Raji (cell line): ENCODE data around the gene CLN6.
A peak's percentile ranks its signal among the peaks of the same experiment; 100 is the strongest.

Experiments
- POLR2A ChIP-seq: IDR thresholded peaks from 2 replicates; pipeline ENCODE4 v1.6.1; 2011; ENCODE audit warnings: low read depth, low read length, control low read depth; ENCODE audit not compliant: insufficient read depth

Gene CLN6

DNA sequence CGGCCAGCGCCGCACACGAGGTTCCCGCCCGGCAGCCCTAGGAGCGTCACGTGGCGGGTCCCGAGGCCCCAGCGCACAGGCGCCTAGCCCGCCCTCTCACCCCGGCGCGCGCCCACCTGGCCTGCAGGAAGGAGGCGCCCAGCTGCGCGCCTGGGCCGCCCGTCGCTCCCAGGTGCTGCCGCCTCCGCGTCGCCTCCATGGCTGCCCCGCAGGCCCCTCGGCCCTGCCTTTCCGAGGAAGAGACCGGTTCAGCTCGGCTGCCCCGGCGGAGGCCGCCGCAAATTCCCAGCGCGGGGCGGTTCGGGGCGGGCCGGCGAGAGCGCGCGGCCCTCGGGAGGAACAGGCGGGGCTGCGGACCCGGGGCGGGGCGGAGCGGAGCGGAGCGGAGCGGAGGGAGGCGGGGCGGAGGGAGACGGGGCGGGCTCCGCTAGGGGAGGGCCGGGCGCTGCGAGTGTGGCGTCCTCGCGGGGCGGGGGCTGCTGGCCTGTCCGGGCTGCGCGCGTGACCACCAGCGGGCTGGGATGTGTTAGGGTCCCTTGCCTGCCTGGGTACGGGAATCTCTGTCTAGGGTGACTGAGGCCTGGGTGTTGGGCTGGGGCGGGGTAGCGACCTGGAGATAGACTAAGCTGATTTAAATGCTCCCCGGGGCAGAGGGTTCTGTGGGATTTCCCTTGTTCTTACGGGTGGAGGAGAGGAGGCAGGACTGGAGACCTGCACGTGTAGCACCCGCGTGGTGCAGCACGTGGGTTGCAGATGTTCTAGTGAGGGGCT is at the start of gene CLN6:
Gene CLN6, minus strand, starts transcription at position 343 of the 771 bp plus-strand sequence. Its CDS starts 144 bp downstream, at position 199.
- TF ChIP-seq POLR2A: peak; percentile 61

DNA sequence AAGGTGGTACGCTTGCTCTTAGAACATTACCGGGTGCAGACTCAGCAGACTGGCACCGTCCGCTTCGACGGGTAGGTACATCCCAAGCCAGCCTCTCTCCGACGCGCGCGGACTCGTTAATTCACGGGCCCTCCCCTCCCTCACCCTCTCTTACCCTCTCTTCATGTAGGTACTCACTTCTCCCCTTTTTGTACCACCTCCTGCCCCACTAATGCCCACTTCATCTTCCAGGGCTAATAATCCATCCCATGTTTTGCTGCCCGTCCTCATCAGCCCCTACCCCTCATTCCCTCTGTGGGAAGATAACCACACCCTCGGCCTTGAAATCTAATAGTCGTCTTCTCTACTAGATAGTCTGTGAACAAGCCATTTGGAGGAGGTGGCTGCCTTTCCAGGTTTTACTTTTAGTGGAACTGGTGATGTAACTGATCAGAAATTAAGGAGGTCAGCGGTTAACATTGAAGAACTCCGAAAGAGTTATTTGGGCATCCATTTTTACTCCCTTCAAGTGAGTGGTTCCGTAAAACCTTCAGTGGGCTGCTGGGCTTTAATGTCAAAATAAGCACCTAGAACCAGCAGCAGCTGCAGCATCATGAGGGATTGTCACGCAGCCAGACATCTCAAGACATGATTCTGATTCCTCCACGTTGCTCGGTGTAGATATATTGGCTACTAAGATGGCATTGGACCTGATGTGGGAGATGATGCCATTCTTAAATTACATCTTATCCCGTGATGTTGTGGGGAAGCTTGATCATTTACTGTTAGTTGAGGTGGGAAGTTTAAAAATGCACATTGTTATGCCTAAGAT is 49.3 kb upstream of the CLN6 start:
- no peak for TF ChIP-seq POLR2A

DNA sequence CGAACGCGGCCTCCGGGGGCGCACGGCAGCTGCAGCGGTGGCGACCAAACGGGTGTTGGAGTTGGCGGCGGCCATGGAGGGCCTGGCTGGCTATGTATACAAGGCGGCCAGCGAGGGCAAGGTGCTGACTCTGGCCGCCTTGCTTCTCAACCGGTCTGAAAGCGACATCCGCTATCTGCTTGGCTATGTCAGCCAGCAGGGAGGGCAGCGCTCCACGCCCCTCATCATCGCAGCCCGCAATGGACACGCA is 48.7 kb upstream of the CLN6 start:
- no peak; the same call in 1 of the 2 replicates for TF ChIP-seq POLR2A

DNA sequence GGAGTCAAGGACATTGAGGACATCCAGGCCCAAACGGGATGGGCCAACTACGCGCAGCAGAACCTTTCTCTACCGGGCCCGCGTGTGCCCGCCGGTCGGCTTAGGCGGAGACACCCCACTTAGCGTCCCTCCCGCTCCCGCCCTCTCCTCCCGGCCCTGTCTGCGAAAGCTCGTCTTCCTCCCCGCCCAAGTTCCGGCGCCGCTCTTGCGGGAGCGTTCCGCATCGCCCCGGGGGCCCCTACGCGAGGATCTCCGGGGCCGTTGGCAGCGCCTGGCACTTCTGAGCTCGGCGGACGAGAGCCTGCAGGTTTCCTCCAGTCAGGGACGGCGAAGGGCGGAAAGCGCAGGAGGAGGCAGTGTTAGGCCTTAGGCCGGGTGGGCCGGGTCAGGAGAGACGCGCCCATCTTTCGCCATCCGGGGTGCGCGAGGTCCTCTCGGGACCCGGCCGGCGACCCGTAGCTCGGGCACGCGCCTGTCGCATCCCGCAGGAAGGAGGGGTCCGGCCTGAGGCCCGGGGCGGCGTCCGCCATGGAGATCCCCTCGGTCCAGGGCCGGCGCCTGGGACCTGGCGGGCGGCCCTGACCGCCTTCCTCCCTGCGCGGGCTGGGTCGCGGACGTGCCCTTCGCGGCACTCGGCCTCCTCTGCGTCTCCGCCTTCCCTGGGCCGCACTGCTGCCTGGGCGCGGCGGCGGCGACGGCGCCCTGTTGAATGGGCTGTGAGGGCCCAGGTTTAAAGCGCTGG is 48.2 kb upstream of the CLN6 start, which contains the start of gene FEM1B:
Gene FEM1B, plus strand, starts transcription at position 143 of the 742 bp plus-strand sequence. CDS start 673 bp downstream, outside the sequence.
- TF ChIP-seq POLR2A: peak; percentile 75

DNA sequence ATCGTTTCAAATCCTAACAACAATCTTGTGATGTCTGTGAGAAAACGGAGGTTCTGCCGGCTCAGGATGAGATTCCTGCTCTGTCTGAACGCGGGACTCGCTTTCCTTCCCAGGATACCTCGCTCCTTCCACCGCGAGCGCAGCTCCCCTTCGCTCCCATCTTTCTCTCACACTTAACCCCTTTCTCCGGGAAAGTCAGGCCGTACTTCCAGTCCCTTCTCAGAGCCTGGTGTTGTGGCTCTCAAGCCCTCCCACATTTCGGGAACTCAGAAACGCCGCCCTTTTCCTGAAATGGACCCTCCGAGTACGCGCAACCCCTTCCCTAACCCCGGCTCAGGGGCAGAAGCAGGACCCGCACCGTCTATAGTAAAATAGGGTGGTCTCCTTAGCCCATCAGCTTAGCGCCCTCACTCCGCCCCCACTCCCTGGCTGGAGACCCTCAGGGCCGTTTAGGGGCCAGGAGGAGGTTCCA is 47.6 kb upstream of the CLN6 start:
- TF ChIP-seq POLR2A: no peak

DNA sequence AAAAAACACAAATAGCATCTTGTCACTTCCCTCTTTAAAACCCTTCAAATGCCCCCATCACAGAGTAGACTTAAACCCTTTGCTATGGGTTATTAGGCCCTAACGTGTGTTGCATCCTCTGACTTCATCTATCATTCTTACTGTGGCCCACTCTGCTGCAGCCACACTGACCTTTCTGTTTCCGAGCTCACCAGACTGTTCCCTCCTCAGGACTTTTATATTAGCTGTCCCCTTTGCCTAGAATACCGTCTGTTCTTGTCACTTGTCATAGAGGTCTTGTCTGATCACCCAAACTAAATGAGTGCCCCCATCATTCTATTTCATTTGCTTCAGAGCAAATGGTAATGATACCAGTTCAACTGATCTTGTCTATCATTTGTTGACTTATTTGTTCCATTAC is 47.1 kb upstream of the CLN6 start:
- no peak for TF ChIP-seq POLR2A

DNA sequence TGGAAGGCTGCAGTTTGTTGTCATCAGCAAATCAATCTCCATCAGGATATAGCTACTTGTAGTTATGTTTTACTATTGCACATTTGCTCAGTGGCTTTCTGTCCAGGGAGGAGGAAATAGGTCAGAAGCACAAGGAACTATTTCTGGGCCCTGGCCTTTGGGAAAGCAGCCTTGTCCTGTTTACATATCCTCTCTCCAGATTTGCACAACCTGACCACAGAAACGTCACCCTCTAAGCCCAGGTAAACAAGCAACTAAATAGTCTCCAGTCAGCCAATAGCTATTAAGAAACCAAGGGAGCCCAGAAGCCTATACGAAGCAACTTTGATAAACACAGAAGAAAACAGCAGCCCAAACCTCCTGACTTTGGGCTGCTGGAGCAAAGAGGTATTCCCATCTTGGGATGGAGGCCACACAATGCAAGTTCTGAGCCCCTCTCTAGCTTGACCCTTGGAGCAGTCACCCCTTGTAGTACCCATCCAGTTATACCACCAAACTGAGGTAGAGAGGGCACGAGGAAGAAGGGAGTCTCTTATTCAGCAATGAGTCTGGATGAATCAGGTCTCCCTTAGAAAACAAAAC is 45.7 kb upstream of the CLN6 start:
- TF ChIP-seq POLR2A: no peak

DNA sequence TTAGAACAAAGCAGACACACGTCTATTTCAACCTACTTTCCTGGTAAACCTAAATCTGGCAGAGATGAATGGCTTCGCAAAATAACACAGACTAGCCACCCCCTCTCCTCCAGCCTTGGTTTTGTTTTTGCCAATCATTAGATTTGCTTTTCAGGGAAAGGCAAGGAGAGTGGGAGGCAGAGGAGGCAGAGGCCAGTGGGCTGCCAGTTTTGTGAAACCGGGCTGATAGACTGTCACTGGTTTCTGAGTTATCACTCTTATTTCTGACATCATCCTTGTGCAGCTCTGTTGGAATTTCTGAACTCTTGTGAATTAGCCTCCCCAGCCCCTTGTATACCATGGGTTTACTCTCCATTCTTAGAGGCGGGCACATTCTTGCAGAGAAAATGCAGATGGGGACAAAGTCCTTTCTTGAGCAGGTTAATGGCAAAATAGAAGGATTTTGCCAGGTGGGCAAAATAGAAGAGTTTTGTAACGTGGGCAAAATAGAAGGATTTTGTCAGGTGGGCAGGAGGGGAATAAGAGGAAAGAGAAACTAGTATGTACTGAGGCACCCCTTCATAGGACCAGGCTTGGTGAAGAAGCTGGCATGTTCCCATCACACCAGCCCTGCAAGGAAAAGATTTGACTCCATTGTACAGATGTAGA is 44.8 kb upstream of the CLN6 start:
- no peak for TF ChIP-seq POLR2A

DNA sequence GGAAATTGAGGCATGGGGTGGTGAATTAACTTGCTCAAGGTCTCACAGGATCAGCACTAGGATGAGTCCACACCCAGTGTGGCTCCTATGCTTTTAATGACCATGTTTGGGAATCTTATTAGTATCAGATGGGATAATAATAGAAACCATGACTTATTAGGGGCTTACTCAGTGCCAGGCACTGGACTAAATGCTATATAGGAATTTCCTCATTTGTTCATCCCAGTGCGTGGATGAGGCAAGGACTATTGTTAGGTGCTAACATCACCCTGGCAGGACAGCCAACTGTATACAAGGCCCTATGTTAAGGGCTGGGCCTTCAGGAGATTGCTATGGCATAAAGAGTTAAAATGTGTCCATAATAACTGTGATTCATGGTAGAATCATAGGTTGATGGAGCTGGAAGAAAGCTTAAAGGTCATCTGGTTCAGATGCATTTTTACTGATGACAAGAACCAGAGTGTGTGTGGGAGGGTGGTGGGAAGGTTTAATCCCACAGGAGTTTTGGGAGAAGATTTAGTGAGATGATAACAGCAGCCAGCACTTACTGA is 43.3 kb upstream of the CLN6 start:
- no peak for TF ChIP-seq POLR2A

DNA sequence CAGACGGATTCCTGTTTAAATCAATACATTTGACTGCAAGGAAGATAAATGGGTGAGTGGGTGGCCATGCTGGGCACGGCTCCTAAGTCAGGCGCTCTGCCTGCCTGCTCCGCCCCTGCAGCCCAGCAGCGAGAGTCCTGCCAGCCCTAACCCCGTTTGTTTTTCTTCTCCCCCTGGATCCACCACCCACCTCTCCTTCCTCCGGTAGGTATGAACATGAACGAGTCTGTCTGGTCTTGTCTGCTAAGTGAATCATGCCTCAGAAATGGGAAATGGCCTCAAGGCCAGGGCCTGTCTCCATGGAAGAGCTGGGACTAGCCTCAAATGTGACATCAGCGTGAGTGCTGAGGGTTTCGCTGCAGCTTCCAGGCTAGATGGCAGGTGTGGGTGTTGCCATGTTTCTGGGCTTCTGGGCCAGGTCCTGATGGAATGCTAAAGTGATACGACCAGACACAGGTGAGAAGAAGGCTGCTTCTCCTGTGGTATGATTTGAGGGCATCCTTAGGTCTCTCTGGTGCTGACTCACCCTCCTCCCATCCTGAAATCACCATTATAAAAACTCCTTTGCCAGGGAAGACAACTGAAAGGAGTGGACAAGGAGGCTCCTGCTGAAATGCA is 42.4 kb upstream of the CLN6 start:
- TF ChIP-seq POLR2A: no peak

DNA sequence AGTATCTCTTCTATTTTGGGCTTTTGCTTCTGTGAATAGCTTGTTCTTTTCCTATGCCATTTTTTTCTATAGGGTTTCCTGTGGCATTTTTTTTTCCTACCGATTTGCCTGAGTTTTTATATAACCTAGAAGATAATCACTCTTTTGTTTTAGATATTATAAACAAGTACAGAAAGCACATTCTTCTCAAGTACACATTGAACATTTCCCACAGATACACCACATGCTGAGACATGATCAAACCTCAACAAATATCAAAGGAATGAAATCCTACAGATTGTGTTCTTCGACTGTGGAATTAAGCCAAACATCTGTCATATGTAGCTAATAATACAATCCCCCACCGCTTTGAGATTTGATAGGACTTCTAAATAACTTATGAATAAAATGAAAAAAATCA is 38.9 kb upstream of the CLN6 start:
- no peak for TF ChIP-seq POLR2A

DNA sequence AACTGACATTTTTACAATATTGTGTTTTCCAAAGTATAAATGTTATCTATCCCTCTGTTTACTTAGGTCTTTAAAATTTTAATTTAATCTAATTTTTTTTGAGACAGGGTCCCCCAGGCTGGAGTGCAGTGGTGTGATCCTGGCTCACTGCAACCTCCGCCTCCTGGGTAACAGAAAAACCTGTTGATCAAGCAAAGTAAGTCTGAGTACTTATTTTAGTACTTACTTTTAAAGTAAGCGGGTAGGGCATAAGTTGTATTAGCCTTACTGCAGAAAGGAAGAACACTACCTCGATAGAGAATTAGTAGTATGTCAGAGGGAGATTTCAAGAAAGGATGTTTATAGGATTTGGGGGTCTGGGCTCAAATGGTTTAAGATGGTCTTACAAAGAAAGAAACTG is 36.1 kb upstream of the CLN6 start:
- TF ChIP-seq POLR2A: no peak

DNA sequence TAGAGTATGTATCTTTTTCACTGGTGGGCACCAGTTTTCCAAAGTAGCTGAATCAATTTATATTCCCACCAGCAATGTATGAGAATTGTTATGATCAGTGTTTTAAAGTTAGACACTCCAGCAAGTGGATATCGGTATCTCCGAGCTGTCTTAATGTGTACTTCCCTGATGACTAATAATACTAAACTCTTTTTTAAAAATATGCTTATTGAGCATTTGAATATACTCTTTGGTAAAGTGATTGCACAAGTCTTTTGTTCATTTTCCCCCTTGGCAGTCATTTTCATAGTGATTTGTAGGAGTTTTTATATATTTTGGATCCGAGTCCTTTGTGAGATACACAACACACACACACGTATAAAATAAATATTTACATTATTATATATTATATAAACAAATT is 35.6 kb upstream of the CLN6 start:
- no peak for TF ChIP-seq POLR2A

DNA sequence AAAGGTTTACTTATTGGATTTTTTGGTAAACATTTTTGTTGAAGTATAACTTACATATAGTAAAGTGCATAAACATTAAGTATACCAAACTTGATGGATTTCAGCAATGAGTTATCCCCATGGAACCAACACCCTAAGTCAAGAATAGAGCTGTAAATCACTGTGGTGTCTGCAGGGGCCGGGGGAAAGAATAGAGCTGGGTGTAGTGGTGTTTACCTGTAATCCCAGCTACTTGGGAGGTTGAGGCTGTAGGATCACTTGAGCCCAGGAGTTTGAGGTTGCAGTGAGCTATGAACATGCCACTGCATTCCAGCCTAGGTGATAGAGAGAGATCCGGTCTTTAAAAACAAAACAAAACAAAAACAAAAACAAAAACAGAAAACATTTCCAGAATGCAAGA is 34.8 kb upstream of the CLN6 start:
- TF ChIP-seq POLR2A: no peak
